ENCODE measurements around the gene APH1B. TPM values are rescaled to one million over a fixed set of nuclear protein-coding genes. Genes with fewer than 3 reads are reported as not detected.

The APH1B gene
- total RNA-seq, 1 donor from 2014 or later = 22.8 TPM

DNA sequence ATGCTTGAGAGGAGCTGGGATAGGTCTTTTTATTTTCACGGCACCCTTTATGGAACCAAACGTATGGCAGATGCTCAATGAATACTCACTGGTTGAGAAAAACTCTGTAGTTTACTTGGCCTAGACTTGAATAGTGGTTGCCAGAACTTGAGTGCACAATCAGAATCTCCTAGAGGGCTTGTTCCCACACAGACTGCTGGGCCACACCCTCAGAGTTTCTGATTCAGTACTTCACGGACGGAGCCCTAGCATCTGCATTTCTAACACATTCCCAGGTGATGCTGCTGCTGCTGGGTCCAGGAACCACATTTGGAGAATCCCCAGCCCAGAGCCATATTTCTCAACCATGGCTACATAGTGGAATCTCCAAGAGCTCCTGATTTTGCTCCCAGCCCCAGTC, 79.7 kb downstream of the APH1B start:
- peaks cover 9% of the 10 kb centered on the region for H3K4me1 ChIP-seq
- no peak for DNase-seq (ENCODE audit: extremely low spot score in 2 of 2)
- TF ChIP-seq POLR2A (IDR thresholded peaks at IDR 0.05) (no peak), POLR2AphosphoS5 (IDR thresholded peaks at IDR 0.05; ENCODE audit: insufficient read depth in 1 of 2, low read depth in 1 of 2) (no peak)
- TF ChIP-seq, protein P1, sequence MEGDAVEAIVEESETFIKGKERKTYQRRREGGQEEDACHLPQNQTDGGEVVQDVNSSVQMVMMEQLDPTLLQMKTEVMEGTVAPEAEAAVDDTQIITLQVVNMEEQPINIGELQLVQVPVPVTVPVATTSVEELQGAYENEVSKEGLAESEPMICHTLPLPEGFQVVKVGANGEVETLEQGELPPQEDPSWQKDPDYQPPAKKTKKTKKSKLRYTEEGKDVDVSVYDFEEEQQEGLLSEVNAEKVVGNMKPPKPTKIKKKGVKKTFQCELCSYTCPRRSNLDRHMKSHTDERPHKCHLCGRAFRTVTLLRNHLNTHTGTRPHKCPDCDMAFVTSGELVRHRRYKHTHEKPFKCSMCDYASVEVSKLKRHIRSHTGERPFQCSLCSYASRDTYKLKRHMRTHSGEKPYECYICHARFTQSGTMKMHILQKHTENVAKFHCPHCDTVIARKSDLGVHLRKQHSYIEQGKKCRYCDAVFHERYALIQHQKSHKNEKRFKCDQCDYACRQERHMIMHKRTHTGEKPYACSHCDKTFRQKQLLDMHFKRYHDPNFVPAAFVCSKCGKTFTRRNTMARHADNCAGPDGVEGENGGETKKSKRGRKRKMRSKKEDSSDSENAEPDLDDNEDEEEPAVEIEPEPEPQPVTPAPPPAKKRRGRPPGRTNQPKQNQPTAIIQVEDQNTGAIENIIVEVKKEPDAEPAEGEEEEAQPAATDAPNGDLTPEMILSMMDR (IDR thresholded peaks at IDR 0.05) = no peak

DNA sequence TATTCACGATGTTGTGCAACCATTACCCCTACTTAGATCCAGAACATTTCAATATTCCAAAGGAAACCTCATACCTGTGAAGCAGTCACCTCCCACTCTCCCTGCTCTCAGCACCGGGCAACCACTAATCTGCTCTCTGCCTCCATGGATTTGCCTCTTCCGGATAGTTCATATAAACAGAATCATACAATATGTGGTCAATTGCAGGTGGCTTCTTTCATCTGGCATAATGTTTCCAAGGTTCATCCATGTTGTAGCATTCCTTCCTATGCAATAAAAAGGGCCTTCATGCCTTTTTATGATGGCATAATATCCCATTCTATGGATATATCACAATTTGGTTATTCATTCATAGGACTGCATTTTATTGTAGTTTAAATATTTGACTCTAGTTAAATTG, 80.3 kb downstream of the APH1B start:
- no peaks in the 10 kb centered on the region for H3K36me3 ChIP-seq
- DNase-seq (ENCODE audit: extremely low spot score in 2 of 2) = no peak
- no peak overlapping the region for H3K4me3 ChIP-seq
- peaks cover 4% of the 10 kb centered on the region for H3K4me1 ChIP-seq
- H3K9me3 ChIP-seq = no peaks in the 10 kb centered on the region
- intact Hi-C loops (cut with DNase I) = no loop called here
- no peaks in the 10 kb centered on the region for H3K27me3 ChIP-seq
- no peak for TF ChIP-seq POLR2AphosphoS5 (IDR thresholded peaks at IDR 0.05; ENCODE audit: insufficient read depth in 1 of 2, low read depth in 1 of 2)
- no peak for TF ChIP-seq POLR2A (IDR thresholded peaks at IDR 0.05)
- TF ChIP-seq, protein P1 (IDR thresholded peaks at IDR 0.05) = no peak
- H3K27ac ChIP-seq = no peak overlapping the region

More for the DNA sequence above, 79.7 kb downstream of the APH1B start:
- intact Hi-C loops (cut with DNase I) = no loop called here
- H3K27ac ChIP-seq = no peak overlapping the region
- H3K9me3 ChIP-seq = no peaks in the 10 kb centered on the region
- H3K27me3 ChIP-seq = no peaks in the 10 kb centered on the region
- no peaks in the 10 kb centered on the region for H3K36me3 ChIP-seq
- no peak overlapping the region for H3K4me3 ChIP-seq

DNA sequence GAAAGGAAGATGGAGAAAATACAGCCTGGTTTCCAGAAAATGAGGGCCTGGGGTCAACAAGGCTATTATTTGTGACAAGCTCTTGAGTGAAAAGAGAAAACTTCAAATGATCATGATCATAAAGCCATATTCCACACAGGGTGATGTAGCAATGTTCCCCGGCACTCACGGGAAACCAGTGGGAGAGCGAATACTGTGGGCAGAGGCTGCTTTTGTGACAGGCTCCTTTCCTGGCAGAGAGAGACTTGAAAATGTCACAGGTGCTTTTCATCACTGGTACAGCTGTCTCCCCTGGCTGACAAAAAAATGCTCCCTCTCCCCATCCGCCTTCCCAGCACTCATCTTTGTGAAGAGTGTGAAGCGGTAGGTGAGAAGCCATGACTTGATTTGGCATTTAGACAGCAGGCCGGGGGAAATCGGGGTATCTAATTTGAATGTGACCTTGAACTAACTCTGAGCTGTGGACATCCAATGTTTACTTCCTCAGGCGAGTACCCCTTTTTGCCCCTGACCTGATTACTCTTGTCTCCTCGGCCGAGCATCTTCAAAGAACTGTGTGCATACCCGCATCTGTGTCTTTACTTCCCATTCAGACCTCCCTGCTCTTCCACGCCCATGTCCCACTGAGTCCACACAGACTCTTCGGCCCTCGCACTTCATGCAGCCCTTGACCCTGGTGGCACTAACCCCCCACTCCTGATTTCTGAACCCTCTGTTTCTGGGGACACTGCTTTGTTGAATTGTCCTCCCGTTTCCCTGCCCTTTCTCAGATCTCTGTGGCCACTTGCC, 81.0 kb downstream of the APH1B start:
- TF ChIP-seq POLR2AphosphoS5 (IDR thresholded peaks at IDR 0.05; ENCODE audit: insufficient read depth in 1 of 2, low read depth in 1 of 2) = no peak
- TF ChIP-seq POLR2A (IDR thresholded peaks at IDR 0.05) = no peak
- TF ChIP-seq, protein P1 (IDR thresholded peaks at IDR 0.05) = no peak
- no peaks in the 10 kb centered on the region for H3K27me3 ChIP-seq
- peaks cover 4% of the 10 kb centered on the region for H3K4me1 ChIP-seq
- H3K27ac ChIP-seq = no peak overlapping the region
- intact Hi-C loops (cut with DNase I) = no loop called here
- H3K36me3 ChIP-seq = no peaks in the 10 kb centered on the region
- H3K4me3 ChIP-seq = no peak overlapping the region
- DNase-seq (ENCODE audit: extremely low spot score in 2 of 2) = no peak
- H3K9me3 ChIP-seq = no peaks in the 10 kb centered on the region

Other genes with a start within 250 kb of the APH1B start
- 498 TPM for gene TPM1, start 234.9 kb upstream of the APH1B start, total RNA-seq
- 23.3 TPM for gene LACTB, start 155.7 kb upstream of the APH1B start, total RNA-seq
- 74.6 TPM for gene RPS27L, start 120.1 kb upstream of the APH1B start, total RNA-seq
- gene RAB8B, start 88.0 kb upstream of the APH1B start, total RNA-seq = 29.5 TPM
- 89.6 TPM for gene CA12, start 104.2 kb downstream of the APH1B start, total RNA-seq
- gene USP3, start 227.0 kb downstream of the APH1B start, total RNA-seq = 39.5 TPM